GM18502 (cell line): ENCODE results near the gene TPTE2.
A peak's percentile ranks its signal among the peaks of the same experiment; 100 is the strongest.
"Not testable (repeated sequence)": the region's sequence is repeated elsewhere in the genome, so short reads cannot be mapped to it uniquely, and the experiment has no call there.

Source experiments
- ATAC-seq: cut with Tn5 transposase; IDR thresholded peaks from one replicate; pipeline ENCODE4 v1.9.1; 2021; ENCODE audit warnings: mild to moderate bottlenecking; ENCODE audit not compliant: unreplicated experiment, poor library complexity

TPTE2 gene

DNA sequence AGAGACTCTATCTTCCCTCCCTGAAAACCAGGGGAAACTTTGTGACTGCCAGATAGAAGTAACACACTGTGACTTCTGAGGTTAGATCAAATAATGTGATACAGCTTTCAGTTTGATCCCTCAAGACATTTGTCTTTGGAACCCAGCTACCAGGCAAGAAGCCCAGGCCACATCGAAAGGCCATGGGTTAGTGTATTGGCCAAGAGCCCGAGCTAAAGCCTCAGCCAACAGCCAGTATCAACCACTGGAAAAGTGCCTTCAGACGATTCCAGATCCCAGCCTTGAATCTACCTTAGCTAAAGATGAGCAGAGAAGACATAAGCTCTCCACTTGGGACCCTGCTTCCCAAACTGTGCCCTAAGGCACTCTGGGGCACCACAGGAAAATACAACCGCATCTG lies 10.9 kb upstream of the TPTE2 start:
- no peak for ATAC-seq

DNA sequence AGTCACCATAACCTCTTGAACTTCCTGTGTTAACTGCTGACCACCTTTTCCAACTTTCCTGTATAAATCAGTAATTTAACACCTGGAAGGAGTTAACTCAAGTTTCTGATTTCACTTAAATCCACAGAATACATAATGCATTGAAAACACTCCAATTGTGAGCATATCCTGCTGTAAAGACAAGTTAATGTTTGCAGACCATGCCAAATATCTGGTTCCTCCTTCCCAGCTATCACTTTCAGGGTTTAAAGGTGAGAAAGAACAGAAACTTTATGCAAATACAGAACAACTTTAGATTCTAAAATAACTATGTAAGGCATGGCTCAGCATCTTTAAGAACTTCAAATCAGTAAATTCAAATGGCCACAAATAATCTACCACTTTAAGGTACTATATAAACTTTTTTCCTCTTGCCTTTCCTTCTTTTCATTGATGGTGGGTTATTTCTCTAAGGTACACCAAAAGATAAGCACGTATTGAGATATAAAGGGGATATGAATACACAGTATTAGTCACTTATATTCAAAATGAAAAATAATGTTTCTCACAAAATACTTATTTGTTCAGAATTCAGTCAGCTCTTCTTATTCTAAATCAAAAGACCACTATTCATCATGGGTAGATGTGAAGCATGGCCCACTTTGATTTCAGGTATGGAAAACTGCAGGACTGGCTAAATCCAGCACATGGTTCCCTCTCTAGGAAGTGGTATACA lies 6.6 kb upstream of the TPTE2 start:
- ATAC-seq: peak; percentile 65

DNA sequence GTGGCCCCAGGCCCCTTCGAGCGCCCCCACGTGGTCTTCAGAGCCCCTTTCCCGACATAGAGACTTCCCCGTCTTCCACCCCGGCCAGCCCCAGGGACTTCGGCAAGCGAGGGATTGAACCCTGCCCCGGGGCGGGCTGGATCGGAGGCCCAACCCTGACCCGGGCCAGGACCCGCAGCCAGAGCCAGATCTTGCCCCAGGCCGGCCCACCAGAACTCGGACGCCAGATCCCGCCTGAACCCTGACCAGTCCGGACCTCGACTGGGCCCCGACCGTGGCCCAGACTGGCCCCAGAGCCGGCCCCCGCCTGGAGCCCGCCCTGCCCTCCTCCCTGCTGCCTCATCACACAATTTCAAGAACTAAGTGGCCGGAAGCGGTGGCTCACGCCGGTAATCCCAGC lies 253 bp upstream of the TPTE2 start:
- ATAC-seq: no peak

DNA sequence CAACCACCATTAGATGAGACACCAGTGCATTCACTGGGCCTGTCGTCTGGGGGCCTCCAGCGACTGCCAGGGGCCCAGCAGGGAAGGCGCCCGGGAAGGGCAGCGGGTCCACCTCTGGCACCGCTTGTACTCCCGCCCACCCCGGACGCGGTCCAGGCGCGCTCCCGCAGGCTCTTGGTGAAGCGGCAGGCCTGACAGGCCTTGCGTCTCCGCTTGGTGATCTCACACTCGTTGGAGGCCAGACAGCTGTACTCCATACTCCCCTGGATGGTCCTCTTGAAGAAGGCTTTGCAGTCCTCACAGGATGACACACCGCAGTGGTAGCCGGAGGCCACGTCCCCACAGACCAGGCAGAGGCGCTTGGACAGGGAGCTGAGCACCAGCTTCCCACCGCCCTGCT lies 660 bp downstream of the TPTE2 start:
- not testable (repeated sequence) for ATAC-seq

DNA sequence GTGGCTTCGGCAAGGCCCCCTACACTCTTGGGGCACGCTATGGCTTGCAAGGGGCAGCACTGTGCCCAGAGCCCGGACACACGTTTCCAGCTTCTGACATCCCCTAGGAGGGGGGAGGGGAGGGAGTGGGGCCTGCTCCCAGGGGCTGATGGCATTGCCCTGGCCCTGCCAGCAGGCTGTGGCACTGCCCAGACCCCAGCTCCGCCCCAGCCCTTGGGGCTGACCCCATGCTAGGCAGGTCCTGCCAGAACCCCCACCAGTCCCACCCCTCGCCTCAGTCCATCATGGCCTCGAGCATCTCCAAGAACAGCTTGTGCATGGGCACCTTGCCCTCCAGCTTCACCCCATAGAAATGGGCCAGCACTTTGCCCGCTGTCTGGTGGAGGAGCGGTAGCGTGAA lies 1.6 kb downstream of the TPTE2 start:
- ATAC-seq: not testable (repeated sequence)

DNA sequence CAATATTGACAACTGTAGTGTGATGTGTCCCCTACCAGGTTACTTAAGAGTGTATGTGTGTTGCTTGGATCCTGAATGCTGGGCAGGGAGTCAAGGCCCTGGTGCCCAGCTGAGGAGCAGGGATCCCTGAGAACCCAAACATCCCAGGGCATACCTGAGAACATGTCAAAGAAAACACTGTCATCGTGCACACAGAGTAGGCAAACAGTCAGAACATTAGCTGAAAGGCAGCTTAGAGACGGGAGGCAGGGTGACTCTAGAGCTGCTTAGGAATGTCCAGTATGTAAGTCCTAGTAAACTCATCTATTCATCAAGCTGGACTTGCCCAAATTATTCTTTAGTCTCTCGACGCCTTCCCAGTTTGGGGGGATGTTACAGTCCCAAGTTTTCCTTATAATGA lies 4.0 kb downstream of the TPTE2 start:
- ATAC-seq: not testable (repeated sequence)

DNA sequence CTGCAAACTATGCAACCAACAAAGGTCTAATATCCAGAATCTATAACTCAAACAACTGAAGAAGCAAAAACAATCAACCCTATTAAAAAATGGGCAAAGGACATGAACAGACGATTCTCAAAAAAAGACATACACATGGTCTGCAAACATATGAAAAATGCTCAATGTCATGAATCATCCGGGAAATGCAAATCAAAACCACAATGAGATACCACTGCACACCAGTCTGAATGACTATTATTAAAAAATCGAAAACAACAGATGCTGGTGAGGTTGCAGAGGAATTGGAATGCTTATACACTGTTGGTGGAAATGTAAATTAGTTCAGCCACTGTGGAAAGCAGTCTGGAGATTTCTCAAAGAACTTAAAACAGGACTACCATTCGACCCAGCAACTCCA lies 12.1 kb downstream of the TPTE2 start:
- not testable (repeated sequence) for ATAC-seq

DNA sequence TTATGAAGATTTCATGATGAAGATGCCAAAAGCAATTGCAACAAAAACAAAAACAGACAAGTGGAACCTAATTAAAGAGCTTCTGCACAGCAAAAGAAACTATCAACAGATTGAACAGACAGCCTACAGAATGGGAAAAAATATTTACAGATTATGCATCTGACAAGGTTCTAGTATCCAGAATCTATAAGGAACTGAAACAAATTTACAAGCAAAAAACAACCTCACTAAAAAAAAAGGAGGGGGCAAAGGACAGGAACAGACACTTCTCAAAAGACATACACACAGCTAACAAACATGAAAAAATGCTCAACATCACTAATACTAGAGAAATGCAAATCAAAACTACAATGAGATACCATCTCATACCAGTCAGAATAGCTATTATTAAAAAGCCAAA lies 35.7 kb downstream of the TPTE2 start:
- peak; percentile 74 for ATAC-seq

DNA sequence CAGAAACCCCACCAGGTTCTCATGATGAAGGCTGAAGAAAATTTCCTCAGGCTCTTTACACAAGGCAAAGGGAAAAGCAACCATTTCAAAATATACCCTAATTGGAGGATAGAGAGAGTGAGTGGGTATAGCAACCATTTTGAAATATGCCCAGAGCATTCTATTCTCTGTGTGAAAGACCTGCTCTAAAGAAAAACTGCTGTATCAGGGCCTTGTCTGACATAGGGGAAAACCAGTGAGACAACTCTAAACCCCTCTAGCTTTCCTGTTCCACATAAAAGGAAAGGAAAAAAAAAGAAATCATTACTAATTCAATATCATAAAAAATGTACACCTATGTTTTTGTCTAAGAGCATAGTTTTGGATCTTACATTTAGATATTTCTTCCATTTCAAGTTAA lies 42.3 kb downstream of the TPTE2 start:
- peak; percentile 79 for ATAC-seq

DNA sequence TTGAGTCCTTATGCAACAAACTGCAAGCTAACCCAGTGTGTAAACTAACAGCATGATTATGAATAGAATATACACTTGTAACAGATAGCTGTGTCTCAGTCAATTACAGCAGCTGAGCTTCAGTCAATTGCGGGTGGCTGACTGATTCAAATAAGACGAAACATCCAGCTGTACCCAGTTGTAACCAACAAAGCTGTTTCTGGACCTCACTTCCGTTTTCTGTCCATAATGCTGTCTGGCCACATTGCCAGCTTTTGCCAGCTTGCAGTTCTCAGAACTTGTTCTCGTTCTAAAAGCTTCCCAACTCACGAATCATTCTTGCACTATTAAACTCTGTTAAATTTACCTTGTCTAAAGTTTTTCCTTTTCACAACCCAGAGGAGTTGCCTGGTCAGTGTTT lies 53.7 kb downstream of the TPTE2 start:
- not testable (repeated sequence) for ATAC-seq

DNA sequence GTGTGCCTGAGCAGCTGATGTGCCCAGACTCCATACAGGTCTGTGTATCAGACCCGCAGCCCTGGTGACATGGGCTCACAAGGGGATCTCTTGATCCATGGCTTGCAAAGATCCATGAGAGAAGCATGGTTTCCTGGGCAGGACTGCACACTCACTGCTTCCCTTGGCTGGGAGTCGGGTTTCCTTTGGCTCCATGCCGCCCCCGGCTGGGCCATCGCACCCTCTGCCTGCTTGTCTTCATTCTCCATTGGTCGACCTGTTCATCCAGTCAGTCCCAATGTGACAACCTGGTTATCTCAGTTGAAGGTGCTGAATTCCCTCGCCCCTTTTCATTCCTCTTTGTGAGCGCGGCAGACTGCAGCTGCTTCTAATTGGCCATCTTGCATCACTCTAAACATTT lies 101.2 kb downstream of the TPTE2 start:
- ATAC-seq: not testable (repeated sequence)

DNA sequence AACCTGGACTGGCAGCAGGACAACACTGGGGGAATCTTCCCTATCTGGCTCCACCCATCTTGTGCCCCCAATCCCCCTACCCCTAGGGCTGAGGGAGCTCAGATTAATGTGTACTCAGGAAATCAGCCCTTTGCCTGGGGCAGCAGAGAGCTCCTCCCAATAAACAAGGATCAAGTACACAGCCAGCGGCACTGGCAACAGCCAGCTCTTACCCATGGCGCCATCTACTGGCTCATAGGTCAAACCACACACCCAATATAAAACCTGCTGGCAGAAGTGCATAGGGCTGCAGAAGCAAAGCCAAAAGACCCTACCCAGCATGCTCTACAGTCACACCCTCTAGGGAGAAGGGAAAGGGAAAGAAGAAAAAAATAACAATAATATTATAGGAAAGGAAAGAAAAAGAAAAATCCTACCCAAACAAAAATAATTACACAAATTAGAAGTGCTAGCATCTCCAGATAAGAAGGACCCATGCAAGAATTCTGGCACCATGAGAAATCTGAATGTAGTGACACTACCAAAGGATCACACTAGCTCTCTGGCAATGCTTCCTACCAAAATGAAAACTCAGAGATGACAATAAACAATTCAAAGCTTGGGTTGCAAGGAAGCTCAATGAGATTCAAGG lies 122.2 kb downstream of the TPTE2 start:
- ATAC-seq: not testable (repeated sequence)

DNA sequence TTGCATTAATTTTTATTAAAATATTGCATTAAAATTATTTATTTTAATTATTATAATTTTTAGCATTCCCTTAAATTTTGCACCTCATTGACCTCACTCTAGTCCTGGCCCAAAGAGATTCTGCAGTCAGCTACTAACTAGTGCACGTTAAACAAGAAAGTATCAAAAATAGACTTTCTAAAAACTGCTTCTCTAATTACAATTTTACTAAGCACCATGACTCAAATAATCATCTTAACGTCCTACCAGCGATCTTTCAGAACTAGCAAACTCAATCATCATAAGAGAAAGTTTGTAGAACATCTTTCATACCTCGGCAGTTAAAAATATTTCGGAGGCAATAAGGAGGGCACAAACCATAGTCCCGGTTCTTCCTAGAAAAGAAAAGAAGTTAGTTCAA lies 123.6 kb downstream of the TPTE2 start:
- not testable (repeated sequence) for ATAC-seq

DNA sequence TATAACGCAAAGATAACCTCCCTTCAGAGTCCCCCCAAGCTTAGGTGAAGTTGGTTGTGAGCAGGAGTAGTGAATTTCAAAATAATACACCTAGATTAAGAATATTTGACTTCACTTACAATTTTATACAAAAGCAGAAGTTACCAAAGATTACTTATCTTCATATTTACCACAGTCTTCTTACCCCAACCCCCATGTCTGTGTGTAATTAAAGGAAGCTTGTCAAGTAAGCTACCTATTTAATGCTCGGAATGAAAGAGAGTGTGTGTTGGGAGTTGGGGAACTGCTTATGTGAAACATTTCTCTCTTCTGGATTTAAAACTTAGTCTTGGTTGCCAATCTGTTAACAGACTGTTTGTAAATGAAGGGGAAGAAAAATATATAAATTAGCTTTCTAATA lies 139.1 kb downstream of the TPTE2 start:
- not testable (repeated sequence) for ATAC-seq

DNA sequence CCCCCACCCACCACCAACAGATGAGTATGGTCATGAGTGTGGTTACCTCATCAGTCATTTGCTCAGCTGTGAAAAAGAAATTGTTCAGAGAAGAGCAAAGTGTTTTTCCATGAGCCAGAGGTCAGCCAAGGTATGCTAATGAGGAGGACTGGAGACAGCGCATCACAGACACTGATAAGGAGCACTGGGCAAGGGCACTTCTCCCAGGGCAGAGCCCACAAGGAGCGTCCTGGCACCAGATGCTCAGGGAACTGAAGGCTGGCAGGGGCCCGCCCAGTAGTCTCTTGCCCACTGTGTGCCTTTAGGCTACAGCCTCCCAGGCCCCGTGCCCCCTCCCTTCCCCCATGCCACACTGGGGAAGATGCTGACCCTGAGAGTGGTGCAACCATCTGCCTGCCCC lies 148.8 kb downstream of the TPTE2 start:
- ATAC-seq: not testable (repeated sequence)

DNA sequence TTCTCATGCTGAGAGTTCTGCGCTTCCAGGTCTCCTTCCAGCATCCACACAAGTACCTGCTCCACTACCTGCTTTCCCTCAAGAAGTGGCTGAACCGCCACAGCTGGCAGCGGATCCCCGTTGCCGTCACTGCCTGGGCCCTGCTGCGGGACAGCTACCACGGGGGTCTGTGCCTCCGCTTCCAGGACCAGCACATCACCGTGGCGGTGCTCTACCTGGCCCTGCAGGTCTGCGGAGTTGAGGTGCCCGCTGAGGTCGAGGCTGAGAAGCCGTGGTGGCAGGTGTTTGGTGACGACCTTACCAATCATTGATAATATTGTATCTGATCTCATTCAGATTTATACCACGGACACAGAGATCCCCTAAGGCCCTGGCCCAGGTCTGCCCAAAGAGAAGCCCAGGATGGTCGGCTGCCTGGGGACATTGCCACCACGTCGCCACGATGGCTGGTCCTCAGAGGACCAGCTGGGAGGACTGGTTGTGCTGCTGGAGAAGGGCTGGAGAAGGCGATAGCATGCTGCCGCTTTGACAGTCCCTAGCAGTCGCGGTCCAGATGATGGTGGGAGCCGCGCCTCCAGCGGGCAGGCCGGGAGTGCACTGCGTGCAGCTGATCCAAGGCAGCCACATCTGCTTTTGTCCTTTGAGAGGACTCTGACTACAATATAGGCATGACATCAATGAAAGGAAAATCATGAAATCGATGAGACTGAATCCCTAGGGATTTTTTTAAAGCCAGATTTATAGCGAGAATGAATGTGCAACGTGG lies 178.4 kb downstream of the TPTE2 start:
- not testable (repeated sequence) for ATAC-seq

DNA sequence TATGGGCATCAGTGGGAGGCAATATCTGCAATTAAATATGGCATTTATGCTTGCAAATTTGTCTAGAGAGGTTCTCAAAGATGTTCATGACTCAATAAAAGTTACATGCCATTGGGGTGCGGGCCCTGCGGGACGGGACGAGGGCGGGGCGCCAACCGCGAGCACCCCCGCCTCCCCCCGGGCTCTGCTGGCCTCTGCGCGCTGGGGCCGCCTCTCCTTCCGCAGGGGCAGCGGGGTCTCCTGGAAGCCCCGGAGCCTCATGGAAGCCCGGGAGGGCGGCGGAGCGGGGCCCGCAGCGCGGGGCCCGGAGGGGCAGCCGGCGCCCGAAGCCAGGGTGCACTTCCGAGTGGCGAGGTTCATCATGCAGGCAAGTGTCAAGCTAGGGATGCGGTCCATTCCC lies 179.2 kb downstream of the TPTE2 start:
- ATAC-seq: no peak
